Panc1 (cell line): ENCODE data around the gene CCDC167. TPM values are rescaled to one million over a fixed set of nuclear protein-coding genes. Genes with fewer than 3 reads are reported as not detected.

Experiments
- ATAC-seq: fragments of 200-7000 bp; cut with Tn5 transposase; 2 replicates; pipeline ENCODE4 v1.9.1; 2020; ENCODE audit warnings: mild to moderate bottlenecking, moderate library complexity
- BruUV-seq: library from RNA; stranded (reverse); fragments of 400-500 nt; replicated peaks from 2 replicates; lab custom pipeline; 2021; lab: Mats Ljungman, UMichigan
- CTCF ChIA-PET: fragments of 300-600 bp; sonication (Branson Sonifier 250); formaldehyde crosslinking; loops from one replicate; lab custom pipeline; 2022; ENCODE audit warnings: antibody characterized with exemption; lab: Charles Lee
- POLR2A ChIA-PET: fragments of 300-600 bp; sonication (Branson Sonifier 250); formaldehyde crosslinking; loops from one replicate; lab custom pipeline; 2022; ENCODE audit warnings: antibody characterized with exemption; lab: Charles Lee
- DNase-seq: peaks from one replicate; pipeline ENCODE4 v3.0.0-alpha.2; 2010; ENCODE audit warnings: low read depth, low spot score
- H3K27ac ChIP-seq: 2 replicates; pipeline ENCODE4 v1.5.1; 2011; ENCODE audit warnings: mild to moderate bottlenecking, low read length, inconsistent platforms
- H3K27me3 ChIP-seq: fragments of 200-500 bp; sonication (Bioruptor generic); 2 replicates; pipeline ENCODE4 v1.6.0; 2014; ENCODE audit warnings: low read length, inconsistent platforms; ENCODE audit not compliant: control insufficient read depth, insufficient read depth
- H3K36me3 ChIP-seq: fragments of 200-500 bp; sonication (Bioruptor generic); 2 replicates; pipeline ENCODE4 v1.5.1; 2014; ENCODE audit warnings: inconsistent platforms, mild to moderate bottlenecking, low read length, moderate library complexity; ENCODE audit not compliant: control insufficient read depth, insufficient read depth
- H3K4me1 ChIP-seq: 2 replicates; pipeline ENCODE4 v1.5.1; 2011; ENCODE audit warnings: inconsistent platforms, mild to moderate bottlenecking, low read length, moderate library complexity; ENCODE audit not compliant: control insufficient read depth, insufficient read depth
- H3K4me3 ChIP-seq, 2 experiments: 2 replicates each; pipeline ENCODE4 v1.5.1; 2011 to 2012; ENCODE audit warnings: low read depth in 2 of 2, low read length in 2 of 2, mild to moderate bottlenecking in 2 of 2, inconsistent platforms in 1 of 2, moderate library complexity in 1 of 2
- H3K9me3 ChIP-seq: fragments of 200-500 bp; sonication (Bioruptor generic); 2 replicates; pipeline ENCODE4 v1.5.1; 2014; ENCODE audit warnings: low read depth, mild to moderate bottlenecking, inconsistent platforms, low read length, moderate library complexity; ENCODE audit not compliant: control insufficient read depth, insufficient read depth
- POLR2AphosphoS5 ChIP-seq: IDR thresholded peaks from 2 replicates; pipeline ENCODE4 v1.6.1; 2012; ENCODE audit warnings: mild to moderate bottlenecking, low read depth, low read length, moderate library complexity
- SIN3A ChIP-seq: IDR thresholded peaks from 2 replicates; pipeline ENCODE4 v1.6.1; 2012; ENCODE audit warnings: low read depth, mild to moderate bottlenecking, low read length, moderate library complexity, borderline replicate concordance; ENCODE audit not compliant: insufficient read depth
- TCF7L2 ChIP-seq: IDR thresholded peaks from 2 replicates; pipeline ENCODE4 v1.6.1; 2011; ENCODE audit warnings: mild to moderate bottlenecking, low read depth, low read length, inconsistent platforms
- in situ Hi-C: cut with HindIII; loops from 2 replicates; pipeline ENCODE4 v1.10.0; 2016; ENCODE audit warnings: low sequenced_read_pairs, low pct_unique_long_range_greater_than_20kb
- intact Hi-C: fragments of 100-400 bp; cut with micrococcal nuclease; formaldehyde crosslinking; loops from one replicate; pipeline ENCODE4 v1.10.0; 2022; ENCODE audit not compliant: unreplicated experiment
- total RNA-seq: library from RNA; stranded (reverse); gene quantifications from one replicate; pipeline ENCODE4 v1.2.1, GENCODE V29; 2021; ENCODE audit not compliant: unreplicated experiment
- TF ChIP-seq, protein P1 (sequence below): fragments of 450-650 bp; IDR thresholded peaks from 2 replicates; pipeline ENCODE4 v1.5.1; 2017; ENCODE audit warnings: mild to moderate bottlenecking
- TF ChIP-seq, protein P2 (sequence below), 2 experiments: IDR thresholded peaks; 2 replicates each; pipeline ENCODE4 v1.6.1; 2011 to 2012; ENCODE audit warnings: low read depth in 2 of 2, control low read depth in 1 of 2, low read length in 1 of 2, mild to moderate bottlenecking in 1 of 2, moderate library complexity in 1 of 2; ENCODE audit not compliant: insufficient read depth in 1 of 2

CCDC167 gene
- total RNA-seq, 1 experiment from 2014 or later = 57.6 TPM

DNA sequence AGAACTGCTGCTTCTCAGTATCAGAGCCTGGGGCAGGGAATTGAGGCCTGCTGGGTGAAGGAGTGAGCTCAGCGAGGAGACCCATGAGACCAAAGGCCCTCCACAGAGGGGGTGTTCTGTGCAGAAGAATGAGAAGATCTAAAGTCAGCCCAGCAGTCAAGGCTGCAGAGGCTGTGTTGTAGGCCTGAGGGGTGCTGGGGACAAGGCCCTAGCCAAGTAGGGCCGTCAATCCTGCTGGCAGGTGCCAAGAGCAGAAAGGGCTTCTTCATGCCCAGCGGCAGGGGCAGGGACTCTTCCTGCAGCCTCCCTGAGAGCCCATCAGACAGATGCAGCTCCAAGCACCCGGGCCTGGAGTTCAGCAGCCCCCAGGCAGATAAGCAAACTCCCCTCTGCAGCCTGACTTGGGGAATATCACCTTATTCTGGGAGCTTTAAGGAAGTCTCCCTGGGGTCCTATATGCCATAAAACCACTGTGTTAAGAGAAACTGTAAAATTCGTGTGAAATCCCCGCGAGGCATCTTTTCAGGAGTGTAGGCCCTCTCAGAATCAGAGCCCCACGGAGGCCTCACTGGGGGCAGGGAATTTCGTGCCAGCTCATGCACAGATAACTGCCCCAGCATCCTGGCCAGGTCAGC is 9.0 kb downstream of the CCDC167 start:
- CTCF ChIA-PET = interaction anchor here (0.6 kb wide), 1 partner anchor 301 kb away, joined by 5 read pairs; no protein-coding TSS in a partner anchor
- DNase-seq = no peak
- POLR2A ChIA-PET = interaction anchor here (0.5 to 0.6 kb wide), 2 partner anchors 126 to 1006 kb away, joined by 4 to 6 read pairs; no protein-coding TSS in a partner anchor
- in situ Hi-C loops (no loop called here), intact Hi-C loops (no loop called here)
- Histone ChIP-seq H3K36me3 (no peaks in the 10 kb centered on the region), H3K9me3 (no peaks in the 10 kb centered on the region), H3K4me1 (peaks cover 47% of the 10 kb centered on the region), H3K27me3 (no peaks in the 10 kb centered on the region), H3K4me3 (no peak overlapping the region), H3K27ac (peak overlapping the region; percentile 77)
- no TSS peak for BruUV-seq
- TF ChIP-seq, protein P1, sequence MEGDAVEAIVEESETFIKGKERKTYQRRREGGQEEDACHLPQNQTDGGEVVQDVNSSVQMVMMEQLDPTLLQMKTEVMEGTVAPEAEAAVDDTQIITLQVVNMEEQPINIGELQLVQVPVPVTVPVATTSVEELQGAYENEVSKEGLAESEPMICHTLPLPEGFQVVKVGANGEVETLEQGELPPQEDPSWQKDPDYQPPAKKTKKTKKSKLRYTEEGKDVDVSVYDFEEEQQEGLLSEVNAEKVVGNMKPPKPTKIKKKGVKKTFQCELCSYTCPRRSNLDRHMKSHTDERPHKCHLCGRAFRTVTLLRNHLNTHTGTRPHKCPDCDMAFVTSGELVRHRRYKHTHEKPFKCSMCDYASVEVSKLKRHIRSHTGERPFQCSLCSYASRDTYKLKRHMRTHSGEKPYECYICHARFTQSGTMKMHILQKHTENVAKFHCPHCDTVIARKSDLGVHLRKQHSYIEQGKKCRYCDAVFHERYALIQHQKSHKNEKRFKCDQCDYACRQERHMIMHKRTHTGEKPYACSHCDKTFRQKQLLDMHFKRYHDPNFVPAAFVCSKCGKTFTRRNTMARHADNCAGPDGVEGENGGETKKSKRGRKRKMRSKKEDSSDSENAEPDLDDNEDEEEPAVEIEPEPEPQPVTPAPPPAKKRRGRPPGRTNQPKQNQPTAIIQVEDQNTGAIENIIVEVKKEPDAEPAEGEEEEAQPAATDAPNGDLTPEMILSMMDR = no peak
- TF ChIP-seq POLR2AphosphoS5 (no peak), TCF7L2 (no peak), SIN3A (no peak)
- TF ChIP-seq, protein P2, sequence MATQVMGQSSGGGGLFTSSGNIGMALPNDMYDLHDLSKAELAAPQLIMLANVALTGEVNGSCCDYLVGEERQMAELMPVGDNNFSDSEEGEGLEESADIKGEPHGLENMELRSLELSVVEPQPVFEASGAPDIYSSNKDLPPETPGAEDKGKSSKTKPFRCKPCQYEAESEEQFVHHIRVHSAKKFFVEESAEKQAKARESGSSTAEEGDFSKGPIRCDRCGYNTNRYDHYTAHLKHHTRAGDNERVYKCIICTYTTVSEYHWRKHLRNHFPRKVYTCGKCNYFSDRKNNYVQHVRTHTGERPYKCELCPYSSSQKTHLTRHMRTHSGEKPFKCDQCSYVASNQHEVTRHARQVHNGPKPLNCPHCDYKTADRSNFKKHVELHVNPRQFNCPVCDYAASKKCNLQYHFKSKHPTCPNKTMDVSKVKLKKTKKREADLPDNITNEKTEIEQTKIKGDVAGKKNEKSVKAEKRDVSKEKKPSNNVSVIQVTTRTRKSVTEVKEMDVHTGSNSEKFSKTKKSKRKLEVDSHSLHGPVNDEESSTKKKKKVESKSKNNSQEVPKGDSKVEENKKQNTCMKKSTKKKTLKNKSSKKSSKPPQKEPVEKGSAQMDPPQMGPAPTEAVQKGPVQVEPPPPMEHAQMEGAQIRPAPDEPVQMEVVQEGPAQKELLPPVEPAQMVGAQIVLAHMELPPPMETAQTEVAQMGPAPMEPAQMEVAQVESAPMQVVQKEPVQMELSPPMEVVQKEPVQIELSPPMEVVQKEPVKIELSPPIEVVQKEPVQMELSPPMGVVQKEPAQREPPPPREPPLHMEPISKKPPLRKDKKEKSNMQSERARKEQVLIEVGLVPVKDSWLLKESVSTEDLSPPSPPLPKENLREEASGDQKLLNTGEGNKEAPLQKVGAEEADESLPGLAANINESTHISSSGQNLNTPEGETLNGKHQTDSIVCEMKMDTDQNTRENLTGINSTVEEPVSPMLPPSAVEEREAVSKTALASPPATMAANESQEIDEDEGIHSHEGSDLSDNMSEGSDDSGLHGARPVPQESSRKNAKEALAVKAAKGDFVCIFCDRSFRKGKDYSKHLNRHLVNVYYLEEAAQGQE (IDR thresholded peaks at IDR 0.05; ENCODE audit: insufficient read depth in 1 of 2, low read depth in 2 of 2, low read length in 1 of 2) = no peak
- ATAC-seq = peak; percentile 20; the same call in 1 of the 2 replicates

DNA sequence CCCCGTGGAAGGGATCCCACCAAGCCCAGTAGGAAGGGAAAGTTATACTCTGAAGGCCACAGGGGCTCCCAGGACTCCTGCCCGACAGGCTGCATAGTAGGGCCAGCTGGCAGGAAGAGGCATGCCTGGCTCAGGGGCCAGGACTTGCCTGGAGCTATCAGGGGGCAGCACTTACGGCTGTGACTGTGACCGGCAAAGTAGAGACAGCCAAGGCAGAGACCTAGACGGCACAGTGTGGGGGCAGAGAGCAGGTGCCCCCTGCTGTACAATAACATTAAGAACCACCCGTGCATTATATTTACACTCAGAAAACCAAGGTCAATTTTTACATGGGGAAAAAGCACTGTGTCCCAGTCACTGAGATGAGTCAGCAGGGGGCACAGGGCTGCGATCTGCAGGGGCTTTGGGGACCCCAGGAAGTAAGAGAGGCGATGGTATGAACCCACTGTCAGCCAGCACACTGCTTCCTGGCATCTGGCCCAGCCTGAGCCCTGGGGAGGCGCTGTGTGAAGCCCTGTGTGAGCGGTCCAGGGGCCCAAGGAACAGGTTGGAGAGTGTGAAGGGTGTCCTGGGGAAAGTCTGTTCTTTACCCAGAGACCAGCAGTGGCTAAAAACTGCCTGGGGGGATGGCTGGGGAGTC is 9.9 kb downstream of the CCDC167 start:
- Histone ChIP-seq H3K36me3 (no peaks in the 10 kb centered on the region), H3K4me3 (no peak overlapping the region), H3K9me3 (no peaks in the 10 kb centered on the region), H3K27me3 (no peaks in the 10 kb centered on the region), H3K27ac (peak overlapping the region; percentile 77), H3K4me1 (peaks cover 49% of the 10 kb centered on the region)
- intact Hi-C loops (no loop called here), in situ Hi-C loops (no loop called here)
- ChIA-PET CTCF (interaction anchor here (0.6 kb wide), 1 partner anchor 198 kb away, joined by 4 read pairs; no protein-coding TSS in a partner anchor), POLR2A (interaction anchor here (0.5 kb wide), 1 partner anchor 1007 kb away, joined by 6 read pairs; no protein-coding TSS in a partner anchor)
- no TSS peak for BruUV-seq
- ATAC-seq (peak; percentile 59), DNase-seq (no peak)
- no peak for TF ChIP-seq TCF7L2
- no peak for TF ChIP-seq SIN3A
- TF ChIP-seq, protein P2 (IDR thresholded peaks at IDR 0.05; ENCODE audit: insufficient read depth in 1 of 2, low read depth in 2 of 2, low read length in 1 of 2) = no peak
- no peak for TF ChIP-seq POLR2AphosphoS5
- TF ChIP-seq, protein P1 = no peak; the same call in 1 of the 2 replicates
